DND-41 (cell line): ENCODE data around the gene ZFTA.

Source experiments
- CTCF ChIP-seq: IDR thresholded peaks from 2 replicates; pipeline ENCODE4 v1.5.1; 2012; ENCODE audit warnings: borderline replicate concordance, low read length, moderate library complexity, mild to moderate bottlenecking; ENCODE audit not compliant: poor library complexity, severe bottlenecking; ENCODE audit errors: extremely low read depth
- EZH2 ChIP-seq: IDR thresholded peaks from 3 replicates; pipeline ENCODE4 v1.6.1; 2012; ENCODE audit warnings: borderline replicate concordance, low read depth, mild to moderate bottlenecking, moderate library complexity, low read length, inconsistent platforms; ENCODE audit not compliant: severe bottlenecking

GRCh38 chr11:63779039-63779438, 10.5 kb upstream of the ZFTA start:
- TF ChIP-seq EZH2: no peak
- no peak for TF ChIP-seq CTCF
